ENCODE data around the gene OTUD1. TPM values are rescaled to one million over a fixed set of nuclear protein-coding genes. Genes with fewer than 3 reads are reported as not detected.

OTUD1 gene
- polyA plus RNA-seq, 1 experiment, result 1.1 TPM

DNA sequence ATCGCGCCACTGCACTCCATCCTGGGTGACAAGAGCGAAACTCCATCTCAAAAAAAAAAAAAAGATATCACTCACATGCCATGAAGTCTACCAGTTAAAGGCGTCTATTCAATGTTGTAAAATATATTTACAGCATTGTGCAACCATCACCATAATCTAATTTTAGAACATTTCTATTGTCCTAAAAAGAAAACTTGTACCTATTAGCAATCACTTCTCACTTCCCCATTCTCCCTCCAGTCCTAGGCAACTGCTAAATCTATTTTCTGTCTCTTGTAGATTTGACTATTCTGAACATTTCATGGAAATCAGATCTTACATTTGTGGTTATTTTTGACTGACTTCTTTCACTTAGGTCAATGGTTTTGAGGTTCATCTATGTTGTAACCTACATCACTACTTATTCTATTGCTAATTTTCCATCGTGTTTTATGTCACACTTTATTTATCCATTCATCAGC is 25.2 kb upstream of the OTUD1 start:
- DNase-seq (ENCODE audit: low read depth), result no peak
- no peaks in the 10 kb centered on the region for H3K36me3 ChIP-seq (ENCODE audit: control insufficient read depth, insufficient read depth, low read length)
- POLR2A ChIA-PET, result no interaction called here
- H3K4me3 ChIP-seq (ENCODE audit: low read depth, low read length), result no peak overlapping the region
- CTCF ChIA-PET, result no interaction called here
- no peak for TF ChIP-seq CTCF (IDR thresholded peaks at IDR 0.05; ENCODE audit: insufficient read depth, low read depth, low read length)
- no peaks in the 10 kb centered on the region for H3K27me3 ChIP-seq (ENCODE audit: control insufficient read depth, insufficient read depth, low read length)

DNA sequence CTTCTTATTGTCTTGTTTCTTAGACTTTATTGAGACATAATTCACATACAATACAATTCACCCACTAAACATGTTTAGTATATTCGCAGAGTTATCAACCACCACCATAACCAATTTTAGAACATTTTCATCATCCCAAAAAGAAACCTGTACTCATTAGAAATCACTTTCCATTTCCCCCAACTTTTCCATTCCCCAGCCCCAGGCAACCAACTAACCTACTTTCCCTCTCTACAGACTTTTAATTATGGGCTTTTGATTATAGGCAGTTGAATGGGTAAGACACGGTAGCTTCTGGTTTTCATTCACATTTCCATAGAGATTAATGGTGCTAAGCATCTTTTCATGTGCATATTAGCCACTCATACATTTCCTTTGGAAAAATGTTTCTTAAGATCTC is 24.2 kb upstream of the OTUD1 start:
- H3K4me3 ChIP-seq (ENCODE audit: low read depth, low read length), result no peak overlapping the region
- POLR2A ChIA-PET, result no interaction called here
- TF ChIP-seq CTCF (IDR thresholded peaks at IDR 0.05; ENCODE audit: insufficient read depth, low read depth, low read length), result no peak
- H3K27me3 ChIP-seq (ENCODE audit: control insufficient read depth, insufficient read depth, low read length), result no peaks in the 10 kb centered on the region
- H3K36me3 ChIP-seq (ENCODE audit: control insufficient read depth, insufficient read depth, low read length), result no peaks in the 10 kb centered on the region
- CTCF ChIA-PET, result no interaction called here
- DNase-seq (ENCODE audit: low read depth), result no peak

DNA sequence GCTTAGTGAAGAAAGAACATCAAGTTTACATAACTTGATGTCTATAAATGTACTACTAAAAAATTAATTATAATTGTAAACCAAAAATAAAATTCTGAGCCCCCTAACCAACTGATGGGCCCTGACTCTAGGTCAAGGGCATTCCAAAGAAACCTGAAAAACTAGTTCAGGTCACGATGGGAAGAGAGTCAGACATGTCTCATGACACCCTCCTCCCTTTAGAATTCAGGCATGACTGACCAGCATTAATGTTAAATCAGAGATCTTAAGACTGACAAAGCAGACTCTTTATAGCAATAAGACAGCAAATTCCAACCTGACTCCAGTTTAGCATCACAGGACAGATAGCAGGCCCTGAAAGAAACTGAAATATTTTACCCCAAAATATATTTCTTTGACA is 21.6 kb upstream of the OTUD1 start:
- POLR2A ChIA-PET, result no interaction called here
- CTCF ChIA-PET, result no interaction called here
- Histone ChIP-seq H3K36me3 (ENCODE audit: control insufficient read depth, insufficient read depth, low read length) (no peaks in the 10 kb centered on the region), H3K27me3 (ENCODE audit: control insufficient read depth, insufficient read depth, low read length) (no peaks in the 10 kb centered on the region), H3K4me3 (ENCODE audit: low read depth, low read length) (no peak overlapping the region)
- no peak for DNase-seq (ENCODE audit: low read depth)
- no peak for TF ChIP-seq CTCF (IDR thresholded peaks at IDR 0.05; ENCODE audit: insufficient read depth, low read depth, low read length)

- H3K27me3 ChIP-seq (ENCODE audit: control insufficient read depth, insufficient read depth, low read length), result no peaks in the 10 kb centered on the region
- CTCF ChIA-PET, result no interaction called here
- no peak for DNase-seq (ENCODE audit: low read depth)
- no peak overlapping the region for H3K4me3 ChIP-seq (ENCODE audit: low read depth, low read length)
- no peak for TF ChIP-seq CTCF (IDR thresholded peaks at IDR 0.05; ENCODE audit: insufficient read depth, low read depth, low read length)
- no peaks in the 10 kb centered on the region for H3K36me3 ChIP-seq (ENCODE audit: control insufficient read depth, insufficient read depth, low read length)
- POLR2A ChIA-PET, result no interaction called here
Observed at GRCh38 chr10:23418051-23418681, 20.7 kb upstream of the OTUD1 start.

- POLR2A ChIA-PET, result no interaction called here
- H3K4me3 ChIP-seq (ENCODE audit: low read depth, low read length), result no peak overlapping the region
- no peaks in the 10 kb centered on the region for H3K36me3 ChIP-seq (ENCODE audit: control insufficient read depth, insufficient read depth, low read length)
- TF ChIP-seq CTCF (IDR thresholded peaks at IDR 0.05; ENCODE audit: insufficient read depth, low read depth, low read length), result no peak
- CTCF ChIA-PET, result interaction anchor here (1.7 kb wide), 1 partner anchor 10 kb away, joined by 3 read pairs; no protein-coding TSS in a partner anchor
- DNase-seq (ENCODE audit: low read depth), result no peak
- H3K27me3 ChIP-seq (ENCODE audit: control insufficient read depth, insufficient read depth, low read length), result no peaks in the 10 kb centered on the region
Observed at GRCh38 chr10:23419201-23419600, 19.7 kb upstream of the OTUD1 start.

Data from BJ (cell line).